DMS79 treated with DMSO at 0.1 percent for 48 hours (cell line): Measurements from ENCODE around the gene PSMD14.

ENCODE experiments used
- DNase-seq: peaks from one replicate; lab custom pipeline; 2025; lab: John Stamatoyannopoulos, UW

The PSMD14 gene

GRCh38 chr2:161384864-161385263 lies 76.6 kb downstream of the PSMD14 start:
- no peak for DNase-seq

- DNase-seq: no peak
Measured at GRCh38 chr2:161386228-161386824, 78.1 kb downstream of the PSMD14 start.

- no peak for DNase-seq
Measured at GRCh38 chr2:161388146-161388779, 80.0 kb downstream of the PSMD14 start.

GRCh38 chr2:161391737-161392506 lies 83.7 kb downstream of the PSMD14 start:
- DNase-seq: no peak

GRCh38 chr2:161400076-161400475 lies 91.9 kb downstream of the PSMD14 start:
- DNase-seq: no peak

- no peak for DNase-seq
Measured at GRCh38 chr2:161402297-161402696, 94.1 kb downstream of the PSMD14 start.

GRCh38 chr2:161406316-161406715 lies 98.1 kb downstream of the PSMD14 start:
- no peak for DNase-seq

- DNase-seq: no peak
Measured at GRCh38 chr2:161407597-161407996, 99.4 kb downstream of the PSMD14 start.

GRCh38 chr2:161409308-161409907 lies 101.2 kb downstream of the PSMD14 start:
- DNase-seq: no peak

- DNase-seq: no peak
Measured at GRCh38 chr2:161412346-161412745, 104.1 kb downstream of the PSMD14 start.

GRCh38 chr2:161414042-161415033 lies 106.1 kb downstream of the PSMD14 start:
- DNase-seq: peak; percentile 69

GRCh38 chr2:161415034-161415986 lies 107.1 kb downstream of the PSMD14 start:
- DNase-seq: peak; percentile 55

- DNase-seq: peak; percentile 61
Measured at GRCh38 chr2:161415987-161416707, 107.9 kb downstream of the PSMD14 start, which contains the start of gene TBR1. Gene TBR1, plus strand, starts transcription at chr2:161416297. Its CDS starts 114 bp downstream, at chr2:161416411.

- DNase-seq: peak; percentile 41
Measured at GRCh38 chr2:161416708-161417437, 108.6 kb downstream of the PSMD14 start.

- peak; percentile 41 for DNase-seq
Measured at GRCh38 chr2:161417438-161418274, 109.4 kb downstream of the PSMD14 start.

- no peak for DNase-seq
Measured at GRCh38 chr2:161418275-161418714, 110.1 kb downstream of the PSMD14 start.

GRCh38 chr2:161418715-161419637 lies 110.8 kb downstream of the PSMD14 start:
- DNase-seq: no peak
